Fibroblast of lung (primary cell): ENCODE results near the gene PHB1. TPM values are rescaled to one million over a fixed set of nuclear protein-coding genes. Genes with fewer than 3 reads are reported as not detected.
"Not testable (repeated sequence)": the region's sequence is repeated elsewhere in the genome, so short reads cannot be mapped to it uniquely, and the experiment has no call there.

Experiments
- DNase-seq, 2 donors: peaks; one replicate each; pipeline versions ENCODE4 v3.0.0 to v3.0.0-alpha.2; 2010; ENCODE audit warnings: low read depth in 2 of 2
- H2AFZ ChIP-seq: 2 replicates; pipeline ENCODE4 v1.5.1; 2012; ENCODE audit warnings: low read length, control low read depth, inconsistent platforms
- H3K27ac ChIP-seq: 2 replicates; pipeline ENCODE4 v1.5.1; 2011; ENCODE audit warnings: low read length, control low read depth; ENCODE audit not compliant: insufficient read depth
- H3K27me3 ChIP-seq: 2 replicates; pipeline ENCODE4 v1.5.1; 2011; ENCODE audit warnings: mild to moderate bottlenecking, low read length; ENCODE audit not compliant: control insufficient read depth, insufficient read depth
- H3K36me3 ChIP-seq: 2 replicates; pipeline ENCODE4 v1.5.1; 2011; ENCODE audit warnings: low read length; ENCODE audit not compliant: control insufficient read depth, insufficient read depth
- H3K4me1 ChIP-seq: 2 replicates; pipeline ENCODE4 v1.5.1; 2011; ENCODE audit warnings: low read length; ENCODE audit not compliant: control insufficient read depth, insufficient read depth; ENCODE audit errors: extremely low read depth
- H3K4me2 ChIP-seq: 2 replicates; pipeline ENCODE4 v1.5.1; 2011; ENCODE audit warnings: low read length, control low read depth; ENCODE audit not compliant: insufficient read depth; ENCODE audit errors: extremely low read depth
- H3K4me3 ChIP-seq, 4 experiments: fragments of 200-600 bp in 1 of 4; sonication (generic) in 1 of 4; replicated peaks in 1 of 4; 2 replicates each; pipeline ENCODE4 v1.5.1; 2011 to 2016; ENCODE audit warnings: low read length in 4 of 4, low read depth in 3 of 4, mild to moderate bottlenecking in 3 of 4, control low read depth in 2 of 4, inconsistent platforms in 1 of 4, mixed read lengths in 1 of 4; ENCODE audit not compliant: insufficient read depth in 1 of 4; ENCODE audit errors: control extremely low read depth in 1 of 4
- H3K79me2 ChIP-seq: 2 replicates; pipeline ENCODE4 v1.5.1; 2012; ENCODE audit warnings: mild to moderate bottlenecking, low read length, inconsistent platforms; ENCODE audit not compliant: control insufficient read depth, insufficient read depth
- H3K9ac ChIP-seq: 2 replicates; pipeline ENCODE4 v1.5.1; 2011; ENCODE audit warnings: mild to moderate bottlenecking, low read length, control low read depth; ENCODE audit not compliant: insufficient read depth
- H3K9me3 ChIP-seq: 2 replicates; pipeline ENCODE4 v1.5.1; 2012; ENCODE audit warnings: low read depth, low read length; ENCODE audit not compliant: control insufficient read depth, insufficient read depth
- H4K20me1 ChIP-seq: 2 replicates; pipeline ENCODE4 v1.5.1; 2011; ENCODE audit warnings: low read length; ENCODE audit not compliant: control insufficient read depth, insufficient read depth; ENCODE audit errors: extremely low read depth
- CTCF ChIP-seq, 2 donors: IDR thresholded peaks in 1 of 2; conservative IDR thresholded peaks in 1 of 2; 1 replicate in 1 of 2; 2 replicates in 1 of 2; pipeline ENCODE4 v1.5.1; 2011 to 2012; ENCODE audit warnings: low read length in 2 of 2, control low read depth in 1 of 2, inconsistent platforms in 1 of 2, low read depth in 1 of 2, mild to moderate bottlenecking in 1 of 2
- EZH2 ChIP-seq: IDR thresholded peaks from 2 replicates; pipeline ENCODE4 v1.5.1; 2012; ENCODE audit warnings: low read length, control low read depth, mild to moderate bottlenecking; ENCODE audit errors: missing control alignments
- polyA plus RNA-seq, 2 donors: library from polyadenylated mRNA; depleted of rRNA in 1 of 2; stranded (reverse) in 1 of 2; unstranded in 1 of 2; fragments of >200 nt; gene quantifications; 2 replicates each; pipeline ENCODE4 v1.2.1, GENCODE V29; 2011 to 2012; ENCODE audit warnings: missing spikeins in 1 of 2
- total RNA-seq: library from RNA; depleted of rRNA; stranded (reverse); fragments of >200 nt; gene quantifications from 2 replicates; pipeline ENCODE4 v1.2.1, GENCODE V29; 2014

The PHB1 gene
- total and polyA plus RNA-seq, 2 donors (not counting 1 experiment from before 2014, with no cell fraction given): 99.6 to 163 TPM

GRCh38 chr17:49369760-49370159, 44.9 kb downstream of the PHB1 start:
- Histone ChIP-seq H2AFZ (no peak overlapping the region), H3K27me3 (no peaks in the 10 kb centered on the region), H3K9me3 (no peaks in the 10 kb centered on the region), H3K4me1 (no peaks in the 10 kb centered on the region), H3K79me2 (no peaks in the 10 kb centered on the region), H3K36me3 (no peaks in the 10 kb centered on the region), H4K20me1 (no peaks in the 10 kb centered on the region), H3K27ac (no peak overlapping the region), H3K4me3 (no peak overlapping the region), H3K9ac (no peak overlapping the region), H3K4me2 (no peak overlapping the region)
- no peak for DNase-seq
- TF ChIP-seq EZH2 (no peak), CTCF (conservative IDR thresholded peaks at IDR 0.05 in 1 of 2, IDR thresholded peaks at IDR 0.05 in 1 of 2; ENCODE audit: low read depth in 1 of 2, low read length in 2 of 2) (no peak)

- TF ChIP-seq CTCF (conservative IDR thresholded peaks at IDR 0.05 in 1 of 2, IDR thresholded peaks at IDR 0.05 in 1 of 2; ENCODE audit: low read depth in 1 of 2, low read length in 2 of 2): no peak
- TF ChIP-seq EZH2: no peak
- Histone ChIP-seq H3K4me3 (no peak overlapping the region), H3K27ac (no peak overlapping the region), H2AFZ (no peak overlapping the region), H3K9ac (no peak overlapping the region), H3K4me1 (no peaks in the 10 kb centered on the region), H4K20me1 (no peaks in the 10 kb centered on the region), H3K9me3 (no peaks in the 10 kb centered on the region), H3K4me2 (no peak overlapping the region), H3K27me3 (no peaks in the 10 kb centered on the region), H3K79me2 (no peaks in the 10 kb centered on the region), H3K36me3 (no peaks in the 10 kb centered on the region)
- no peak for DNase-seq
Observed at GRCh38 chr17:49369089-49369488, 45.6 kb downstream of the PHB1 start.

- peaks cover 2% of the 10 kb centered on the region for H3K4me1 ChIP-seq
- no peak for DNase-seq
- no peak overlapping the region for H3K4me3 ChIP-seq
- no peak overlapping the region for H2AFZ ChIP-seq
- no peak for TF ChIP-seq EZH2
- TF ChIP-seq CTCF (conservative IDR thresholded peaks at IDR 0.05 in 1 of 2, IDR thresholded peaks at IDR 0.05 in 1 of 2; ENCODE audit: low read depth in 1 of 2, low read length in 2 of 2): peak in 1 of 2 donors; percentile 29
- peaks cover 6% of the 10 kb centered on the region for H3K79me2 ChIP-seq
- H3K9me3 ChIP-seq: no peaks in the 10 kb centered on the region
- no peak overlapping the region for H3K27ac ChIP-seq
- H4K20me1 ChIP-seq: no peaks in the 10 kb centered on the region
- no peaks in the 10 kb centered on the region for H3K27me3 ChIP-seq
- no peaks in the 10 kb centered on the region for H3K36me3 ChIP-seq
- H3K9ac ChIP-seq: no peak overlapping the region
- no peak overlapping the region for H3K4me2 ChIP-seq
Observed at GRCh38 chr17:49365667-49366066, 49.0 kb downstream of the PHB1 start.

- H3K9ac ChIP-seq, H3K4me3 ChIP-seq: not testable (repeated sequence)
Observed at GRCh38 chr17:49365126-49365525, 49.6 kb downstream of the PHB1 start.

More at GRCh38 chr17:49365126-49365525, 49.6 kb downstream of the PHB1 start:
- H2AFZ ChIP-seq, H3K4me1 ChIP-seq, H3K27ac ChIP-seq, H3K4me2 ChIP-seq, DNase-seq, H3K36me3 ChIP-seq, H3K9me3 ChIP-seq, H3K27me3 ChIP-seq, H4K20me1 ChIP-seq: not testable (repeated sequence)
- peaks cover 12% of the 10 kb centered on the region for H3K79me2 ChIP-seq
